Testis (tissue), 5 donors: ENCODE results near the gene TIPRL. TPM values are rescaled to one million over a fixed set of nuclear protein-coding genes. Genes with fewer than 3 reads are reported as not detected.
A peak's percentile ranks its signal among the peaks of the same experiment; 100 is the strongest.

ENCODE experiments used
- DNase-seq: peaks from one replicate; pipeline ENCODE4 v3.0.0-alpha.2; 2019
- H3K27ac ChIP-seq, 2 donors: fragments of 200-600 bp; sonication (generic); one replicate each; pipeline ENCODE4 v1.5.1; 2019
- H3K27me3 ChIP-seq: fragments of 200-600 bp; sonication (generic); one replicate; pipeline ENCODE4 v1.5.1; 2019
- H3K36me3 ChIP-seq: fragments of 200-600 bp; sonication (generic); one replicate; pipeline ENCODE4 v1.5.1; 2017; ENCODE audit warnings: low read depth; ENCODE audit errors: missing control alignments
- H3K4me1 ChIP-seq: fragments of 200-600 bp; sonication (generic); one replicate; pipeline ENCODE4 v1.5.1; 2019
- H3K4me3 ChIP-seq, 2 donors: fragments of 200-600 bp; sonication (generic); one replicate each; pipeline ENCODE4 v1.5.1; 2017 to 2019
- H3K9me3 ChIP-seq: fragments of 200-600 bp; sonication (generic); one replicate; pipeline ENCODE4 v1.5.1; 2017
- POLR2A ChIP-seq: fragments of 450-650 bp; IDR thresholded peaks from one replicate; pipeline ENCODE4 v1.6.1; 2017; ENCODE audit warnings: antibody characterized with exemption, mild to moderate bottlenecking, moderate library complexity
- WGBS, 2 donors: methylation state at CpG; one replicate each; pipeline ENCODE4 v1.1.5; 2018; 5-methylcytosine and 5-hydroxymethylcytosine counted together
- intact Hi-C: fragments of 100-400 bp; cut with DNase I; formaldehyde crosslinking; loops from one replicate; pipeline ENCODE4 v1.15.1; 2023; ENCODE audit warnings: low total_unique reads
- long read RNA-seq, 2 donors: transcript quantifications; one replicate each; lab custom pipeline, GENCODE V29; 2026
- polyA plus RNA-seq: library from polyadenylated mRNA; stranded (reverse); fragments of 350-450 nt; fragmentation: Illumina TruSeq; extraction: RNeasy Lipid Tissue Mini Kit (QIAGEN cat#74804); gene quantifications from one replicate; pipeline ENCODE4 v1.2.3, GENCODE V29; 2014; ENCODE audit warnings: low read depth, low replicate concordance; ENCODE audit not compliant: insufficient read depth
- total RNA-seq, 2 donors: library from RNA; depleted of rRNA; stranded (reverse); fragments of >200 nt; gene quantifications; one replicate each; pipeline ENCODE4 v1.2.3, GENCODE V29; 2016
- TF ChIP-seq, protein P1 (sequence below), 3 experiments: fragments of 450-650 bp in 2 of 3; fragments of 200-600 bp in 1 of 3; sonication (generic) in 1 of 3; IDR thresholded peaks; one replicate each; pipeline ENCODE4 v1.5.1; 2016 to 2019; ENCODE audit warnings: antibody characterized with exemption in 3 of 3, mild to moderate bottlenecking in 2 of 3, moderate library complexity in 1 of 3

The TIPRL gene
- total RNA-seq: 10 to 100 TPM; 19.8 to 23.5 TPM
- 44.6 TPM for polyA plus RNA-seq
- long read RNA-seq, donor 1, transcript TIPRL-202 (7 exons, 3,032 nt): major isoform, 25 of 32 reads
- long read RNA-seq, donor 1, partial matches to known transcripts: 7 of 32 reads
- long read RNA-seq, donor 1, other reads (novel, unspliced or antisense): 0 of 32 reads
- long read RNA-seq, donor 2, transcript TIPRL-202 (7 exons, 3,032 nt): major isoform, 21 of 21 reads
- long read RNA-seq, donor 2, partial matches to known transcripts: 0 of 21 reads
- long read RNA-seq, donor 2, other reads (novel, unspliced or antisense): 0 of 21 reads

GRCh38 chr1:168178638-168179437, at the start of gene TIPRL:
Gene TIPRL (plus strand): TSS chr1:168178962. CDS start chr1:168179078, 116 bp downstream.
- WGBS, 2 donors: 1% methylated on average over 42 to 51 of the region's 56 CpGs
- H3K36me3 ChIP-seq: no peaks in the 10 kb centered on the region
- peak within 1 kb of the TSS; percentile 86 to 96 for H3K4me3 ChIP-seq
- intact Hi-C loops: no loop called here
- H3K27ac ChIP-seq: peak within 1 kb of the TSS; percentile 92 to 95
- DNase-seq: peak; percentile 98
- no peaks in the 10 kb centered on the region for H3K9me3 ChIP-seq
- TF ChIP-seq, protein P1, sequence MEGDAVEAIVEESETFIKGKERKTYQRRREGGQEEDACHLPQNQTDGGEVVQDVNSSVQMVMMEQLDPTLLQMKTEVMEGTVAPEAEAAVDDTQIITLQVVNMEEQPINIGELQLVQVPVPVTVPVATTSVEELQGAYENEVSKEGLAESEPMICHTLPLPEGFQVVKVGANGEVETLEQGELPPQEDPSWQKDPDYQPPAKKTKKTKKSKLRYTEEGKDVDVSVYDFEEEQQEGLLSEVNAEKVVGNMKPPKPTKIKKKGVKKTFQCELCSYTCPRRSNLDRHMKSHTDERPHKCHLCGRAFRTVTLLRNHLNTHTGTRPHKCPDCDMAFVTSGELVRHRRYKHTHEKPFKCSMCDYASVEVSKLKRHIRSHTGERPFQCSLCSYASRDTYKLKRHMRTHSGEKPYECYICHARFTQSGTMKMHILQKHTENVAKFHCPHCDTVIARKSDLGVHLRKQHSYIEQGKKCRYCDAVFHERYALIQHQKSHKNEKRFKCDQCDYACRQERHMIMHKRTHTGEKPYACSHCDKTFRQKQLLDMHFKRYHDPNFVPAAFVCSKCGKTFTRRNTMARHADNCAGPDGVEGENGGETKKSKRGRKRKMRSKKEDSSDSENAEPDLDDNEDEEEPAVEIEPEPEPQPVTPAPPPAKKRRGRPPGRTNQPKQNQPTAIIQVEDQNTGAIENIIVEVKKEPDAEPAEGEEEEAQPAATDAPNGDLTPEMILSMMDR (IDR thresholded peaks at IDR 0.05): peak; percentile 64 to 86 (median 79)
- TF ChIP-seq POLR2A: peak; percentile 74
- no peaks in the 10 kb centered on the region for H3K27me3 ChIP-seq
- H3K4me1 ChIP-seq: peaks cover 3% of the 10 kb centered on the region

DNA sequence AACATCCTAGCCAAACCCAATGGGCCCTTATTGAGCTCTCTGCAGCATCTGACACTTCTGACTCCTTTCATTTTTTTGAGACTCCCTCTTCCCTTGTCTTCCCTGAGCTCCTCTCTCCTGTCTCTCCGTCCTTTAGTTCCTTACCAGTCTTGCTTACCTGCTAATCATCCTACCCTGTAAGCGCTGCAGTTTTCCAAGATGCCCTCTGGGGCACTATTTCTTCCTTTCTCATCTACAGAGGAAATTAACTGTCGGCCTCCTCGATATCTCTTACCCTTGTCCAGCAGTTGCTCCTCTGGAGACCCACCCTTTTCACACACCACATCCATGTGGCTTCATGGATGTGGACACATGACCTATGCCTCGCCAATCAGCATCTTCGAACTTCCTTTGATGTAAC, 48.8 kb upstream of the TIPRL start:
- intact Hi-C loops: loop anchor here (10.0 kb wide), 1 partner anchor 45 kb away; no protein-coding TSS in a partner anchor
- H3K9me3 ChIP-seq: no peaks in the 10 kb centered on the region
- no peaks in the 10 kb centered on the region for H3K27me3 ChIP-seq
- no peak for DNase-seq
- TF ChIP-seq POLR2A: no peak
- TF ChIP-seq, protein P1 (IDR thresholded peaks at IDR 0.05): no peak
- H3K36me3 ChIP-seq: no peaks in the 10 kb centered on the region
- H3K27ac ChIP-seq: no peak overlapping the region
- H3K4me3 ChIP-seq: no peak overlapping the region
- H3K4me1 ChIP-seq: no peaks in the 10 kb centered on the region
- 93 to 94% methylated on average over 6 of the region's 6 CpGs for WGBS, 2 donors

- Histone ChIP-seq H3K27ac (no peak overlapping the region), H3K27me3 (no peaks in the 10 kb centered on the region), H3K4me3 (no peak overlapping the region), H3K4me1 (no peaks in the 10 kb centered on the region), H3K36me3 (no peaks in the 10 kb centered on the region), H3K9me3 (no peaks in the 10 kb centered on the region)
- TF ChIP-seq, protein P1 (IDR thresholded peaks at IDR 0.05): no peak
- no peak for TF ChIP-seq POLR2A
- DNase-seq: no peak
- 52 to 57% methylated on average over 1 of the region's 1 CpG for WGBS, 2 donors
- intact Hi-C loops: loop anchor here (10.0 kb wide), 1 partner anchor 49 kb away; no protein-coding TSS in a partner anchor
These were observed 44.6 kb upstream of the TIPRL start for GRCh38 chr1:168134132-168134531.

DNA sequence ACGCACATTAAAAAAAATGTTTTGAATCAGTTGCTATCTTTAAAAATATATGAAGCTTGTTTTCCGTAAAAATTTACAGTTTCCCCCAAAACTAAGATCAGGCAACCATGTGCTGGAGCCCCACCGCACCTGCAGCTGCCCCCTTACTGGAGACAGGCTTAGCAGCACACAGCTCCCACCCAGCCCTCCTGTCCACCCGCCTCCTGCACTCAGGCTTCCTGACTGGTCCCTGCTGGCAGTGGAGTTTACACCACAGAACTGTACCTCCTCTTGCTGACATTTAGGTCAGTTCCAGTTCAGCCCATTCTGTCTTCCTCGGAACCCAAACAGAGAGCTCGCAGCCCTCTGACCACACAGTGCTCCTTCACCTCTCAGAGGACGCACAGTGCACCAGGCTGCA, 44.1 kb upstream of the TIPRL start:
- no peak overlapping the region for H3K27ac ChIP-seq
- H3K36me3 ChIP-seq: no peaks in the 10 kb centered on the region
- WGBS, 2 donors: 55% methylated on average over 7 of the region's 7 CpGs
- intact Hi-C loops: loop anchor here (10.0 kb wide), 1 partner anchor 50 kb away; no protein-coding TSS in a partner anchor
- H3K9me3 ChIP-seq: no peaks in the 10 kb centered on the region
- no peak overlapping the region for H3K4me3 ChIP-seq
- no peaks in the 10 kb centered on the region for H3K4me1 ChIP-seq
- DNase-seq: no peak
- TF ChIP-seq, protein P1 (IDR thresholded peaks at IDR 0.05): no peak
- TF ChIP-seq POLR2A: no peak
- H3K27me3 ChIP-seq: no peaks in the 10 kb centered on the region
